Testis (tissue), 3 donors: ENCODE results near the gene HMOX1. TPM values are rescaled to one million over a fixed set of nuclear protein-coding genes. Genes with fewer than 3 reads are reported as not detected.

Experiments used
- DNase-seq: peaks from one replicate; pipeline ENCODE4 v3.0.0-alpha.2; 2019
- H3K27ac ChIP-seq, 2 donors: fragments of 200-600 bp; sonication (generic); one replicate each; pipeline ENCODE4 v1.5.1; 2019
- H3K27me3 ChIP-seq: fragments of 200-600 bp; sonication (generic); one replicate; pipeline ENCODE4 v1.5.1; 2019
- H3K36me3 ChIP-seq: fragments of 200-600 bp; sonication (generic); one replicate; pipeline ENCODE4 v1.5.1; 2017; ENCODE audit warnings: low read depth; ENCODE audit errors: missing control alignments
- H3K4me1 ChIP-seq: fragments of 200-600 bp; sonication (generic); one replicate; pipeline ENCODE4 v1.5.1; 2019
- H3K4me3 ChIP-seq, 2 donors: fragments of 200-600 bp; sonication (generic); one replicate each; pipeline ENCODE4 v1.5.1; 2017 to 2019
- H3K9me3 ChIP-seq: fragments of 200-600 bp; sonication (generic); one replicate; pipeline ENCODE4 v1.5.1; 2017
- POLR2A ChIP-seq: fragments of 450-650 bp; IDR thresholded peaks from one replicate; pipeline ENCODE4 v1.6.1; 2017; ENCODE audit warnings: antibody characterized with exemption, mild to moderate bottlenecking, moderate library complexity
- WGBS, 2 donors: methylation state at CpG; one replicate each; pipeline ENCODE4 v1.1.5; 2018; 5-methylcytosine and 5-hydroxymethylcytosine counted together
- intact Hi-C: fragments of 100-400 bp; cut with DNase I; formaldehyde crosslinking; loops from one replicate; pipeline ENCODE4 v1.15.1; 2023; ENCODE audit warnings: low total_unique reads
- polyA plus RNA-seq: library from polyadenylated mRNA; stranded (reverse); fragments of 350-450 nt; fragmentation: Illumina TruSeq; extraction: RNeasy Lipid Tissue Mini Kit (QIAGEN cat#74804); gene quantifications from one replicate; pipeline ENCODE4 v1.2.3, GENCODE V29; 2014; ENCODE audit warnings: low read depth, low replicate concordance; ENCODE audit not compliant: insufficient read depth
- total RNA-seq, 2 donors: library from RNA; depleted of rRNA; stranded (reverse); fragments of >200 nt; gene quantifications; one replicate each; pipeline ENCODE4 v1.2.3, GENCODE V29; 2016
- TF ChIP-seq, protein P1 (sequence below), 3 experiments: fragments of 450-650 bp in 2 of 3; fragments of 200-600 bp in 1 of 3; sonication (generic) in 1 of 3; IDR thresholded peaks; one replicate each; pipeline ENCODE4 v1.5.1; 2016 to 2019; ENCODE audit warnings: antibody characterized with exemption in 3 of 3, mild to moderate bottlenecking in 2 of 3, moderate library complexity in 1 of 3

Gene HMOX1
- total and polyA plus RNA-seq, 3 donors from 2014 or later: 22.0 to 37.8 (median 35.2) TPM

DNA sequence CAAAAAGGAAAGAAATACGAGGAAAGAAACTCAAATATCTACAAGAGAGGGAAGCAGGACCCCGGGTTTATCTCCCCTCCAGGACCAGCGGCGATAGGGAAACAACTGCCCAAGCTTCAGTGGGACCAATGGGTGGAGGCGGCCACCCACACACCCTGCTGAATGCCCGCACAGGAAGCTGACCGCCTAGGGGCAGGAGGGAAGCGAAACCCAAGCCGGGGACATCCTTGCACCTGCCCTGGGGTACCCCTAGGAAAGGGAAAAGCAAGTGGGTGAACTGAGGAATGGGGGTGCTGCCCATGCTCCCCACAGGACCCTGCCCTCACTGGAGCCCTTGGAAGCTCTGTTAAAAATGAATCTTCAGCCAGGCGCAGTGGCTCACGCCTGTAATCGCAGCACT is 27.6 kb upstream of the HMOX1 start:
- no peak for DNase-seq
- no peak overlapping the region for H3K27ac ChIP-seq
- 69 to 83% methylated on average over 12 of the region's 12 CpGs for WGBS, 2 donors
- peaks cover 6% of the 10 kb centered on the region for H3K4me1 ChIP-seq
- H3K9me3 ChIP-seq: no peaks in the 10 kb centered on the region
- H3K36me3 ChIP-seq: no peaks in the 10 kb centered on the region
- no peak for TF ChIP-seq POLR2A
- TF ChIP-seq, protein P1, sequence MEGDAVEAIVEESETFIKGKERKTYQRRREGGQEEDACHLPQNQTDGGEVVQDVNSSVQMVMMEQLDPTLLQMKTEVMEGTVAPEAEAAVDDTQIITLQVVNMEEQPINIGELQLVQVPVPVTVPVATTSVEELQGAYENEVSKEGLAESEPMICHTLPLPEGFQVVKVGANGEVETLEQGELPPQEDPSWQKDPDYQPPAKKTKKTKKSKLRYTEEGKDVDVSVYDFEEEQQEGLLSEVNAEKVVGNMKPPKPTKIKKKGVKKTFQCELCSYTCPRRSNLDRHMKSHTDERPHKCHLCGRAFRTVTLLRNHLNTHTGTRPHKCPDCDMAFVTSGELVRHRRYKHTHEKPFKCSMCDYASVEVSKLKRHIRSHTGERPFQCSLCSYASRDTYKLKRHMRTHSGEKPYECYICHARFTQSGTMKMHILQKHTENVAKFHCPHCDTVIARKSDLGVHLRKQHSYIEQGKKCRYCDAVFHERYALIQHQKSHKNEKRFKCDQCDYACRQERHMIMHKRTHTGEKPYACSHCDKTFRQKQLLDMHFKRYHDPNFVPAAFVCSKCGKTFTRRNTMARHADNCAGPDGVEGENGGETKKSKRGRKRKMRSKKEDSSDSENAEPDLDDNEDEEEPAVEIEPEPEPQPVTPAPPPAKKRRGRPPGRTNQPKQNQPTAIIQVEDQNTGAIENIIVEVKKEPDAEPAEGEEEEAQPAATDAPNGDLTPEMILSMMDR (IDR thresholded peaks at IDR 0.05): no peak
- H3K27me3 ChIP-seq: no peaks in the 10 kb centered on the region
- intact Hi-C loops: loop anchor here (10.0 kb wide), 2 partner anchors 81 to 231 kb away; no protein-coding TSS in a partner anchor
- H3K4me3 ChIP-seq: no peak overlapping the region

GRCh38 chr22:35354068-35354467 is 26.8 kb upstream of the HMOX1 start:
- Histone ChIP-seq H3K4me3 (no peak overlapping the region), H3K27me3 (no peaks in the 10 kb centered on the region), H3K4me1 (peaks cover 6% of the 10 kb centered on the region), H3K36me3 (no peaks in the 10 kb centered on the region), H3K27ac (no peak overlapping the region), H3K9me3 (no peaks in the 10 kb centered on the region)
- DNase-seq: no peak
- intact Hi-C loops: loop anchor here (10.0 kb wide), 2 partner anchors 81 to 231 kb away; no protein-coding TSS in a partner anchor
- WGBS, 2 donors: 77 to 86% methylated on average over 4 of the region's 4 CpGs
- TF ChIP-seq POLR2A: no peak
- TF ChIP-seq, protein P1 (IDR thresholded peaks at IDR 0.05): no peak

DNA sequence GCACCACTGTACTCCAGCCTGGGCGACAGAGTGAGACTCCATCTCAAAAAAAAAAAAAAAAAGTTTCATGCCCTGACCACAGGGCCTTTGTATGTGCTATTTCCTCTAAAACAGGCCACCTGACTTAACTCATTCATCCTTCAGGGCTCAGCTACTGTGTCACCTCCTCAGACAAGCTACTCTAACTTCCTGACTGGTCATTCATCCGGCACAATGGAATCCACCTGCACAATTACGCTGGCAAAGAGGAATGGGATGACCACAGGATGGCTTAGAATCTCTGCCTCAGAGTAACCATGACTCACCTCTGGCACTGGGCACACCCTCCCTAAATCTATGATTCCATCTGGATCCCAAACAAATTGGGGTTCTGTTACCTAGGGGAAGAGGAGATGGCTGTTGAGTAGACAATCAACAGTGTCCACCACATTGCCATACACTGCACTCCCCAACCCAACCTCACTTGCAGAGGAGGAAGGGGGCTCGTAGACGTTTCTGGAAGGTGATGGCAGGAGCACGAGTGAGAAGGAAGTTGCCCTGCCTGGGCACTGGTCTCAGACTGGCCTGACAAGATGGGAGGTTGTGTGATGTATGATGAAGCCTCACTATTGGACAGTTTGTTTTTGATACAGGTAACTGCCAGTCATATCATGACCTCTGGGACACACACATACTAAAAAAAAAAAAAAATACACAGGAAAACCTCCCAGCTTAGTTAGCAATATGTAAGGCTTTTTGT is 22.8 kb upstream of the HMOX1 start:
- no peak for DNase-seq
- intact Hi-C loops: loop anchor here (10.0 kb wide), 2 partner anchors 77 to 227 kb away; no protein-coding TSS in a partner anchor

DNA sequence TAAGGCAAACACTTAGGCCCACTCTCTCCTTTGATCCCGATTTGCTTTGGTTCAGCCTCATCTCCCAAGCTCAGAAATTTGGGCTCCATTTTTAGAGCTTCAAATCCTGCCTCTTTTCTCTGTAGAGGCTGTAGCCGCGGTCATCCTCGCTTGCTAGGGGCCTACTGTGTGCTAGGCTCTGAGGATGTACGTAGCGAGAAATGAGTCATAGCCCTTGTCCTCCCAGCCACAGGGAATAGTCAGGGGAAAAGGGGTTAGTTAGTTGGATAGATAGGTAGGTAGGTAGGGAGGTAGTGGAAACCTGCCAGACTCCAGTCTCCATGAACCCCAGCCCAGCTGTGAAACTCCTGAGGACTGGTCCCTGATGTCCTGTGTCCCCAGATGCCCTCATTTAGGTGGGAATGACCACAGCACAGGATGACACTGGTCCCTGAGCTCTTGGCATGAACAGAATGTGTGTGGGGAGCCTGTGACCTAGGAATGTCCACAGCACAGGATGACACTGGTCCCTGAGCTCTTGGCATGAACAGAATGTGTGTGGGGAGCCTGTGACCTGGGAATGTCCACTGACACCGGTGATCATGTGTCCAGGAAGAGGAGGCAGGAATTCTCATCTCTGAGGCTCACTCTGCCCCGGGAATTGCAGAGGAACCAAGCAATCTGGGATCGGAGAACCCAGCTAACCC is 21.4 kb upstream of the HMOX1 start:
- Histone ChIP-seq H3K27me3 (no peaks in the 10 kb centered on the region), H3K9me3 (no peaks in the 10 kb centered on the region), H3K4me1 (no peaks in the 10 kb centered on the region), H3K4me3 (no peak overlapping the region), H3K27ac (no peak overlapping the region), H3K36me3 (no peaks in the 10 kb centered on the region)
- no peak for TF ChIP-seq POLR2A
- TF ChIP-seq, protein P1 (IDR thresholded peaks at IDR 0.05): no peak
- WGBS, 2 donors: 90 to 95% methylated on average over 9 of the region's 9 CpGs
- intact Hi-C loops: loop anchor here (10.0 kb wide), 2 partner anchors 75 to 225 kb away; no protein-coding TSS in a partner anchor
- DNase-seq: no peak

More for the DNA sequence above, 22.8 kb upstream of the HMOX1 start:
- no peak overlapping the region for H3K27ac ChIP-seq
- H3K27me3 ChIP-seq: no peaks in the 10 kb centered on the region
- no peaks in the 10 kb centered on the region for H3K36me3 ChIP-seq
- TF ChIP-seq, protein P1 (IDR thresholded peaks at IDR 0.05): no peak
- no peak for TF ChIP-seq POLR2A
- H3K4me1 ChIP-seq: no peaks in the 10 kb centered on the region
- no peak overlapping the region for H3K4me3 ChIP-seq
- 76 to 84% methylated on average over 6 of the region's 6 CpGs for WGBS, 2 donors
- H3K9me3 ChIP-seq: no peaks in the 10 kb centered on the region
